IPS-NIHi7 (cell line): ENCODE results near the gene HOXD1.
A peak's percentile ranks its signal among the peaks of the same experiment; 100 is the strongest.

Experiments used
- DNase-seq: peaks from one replicate; pipeline ENCODE4 v3.0.0; 2012; ENCODE audit warnings: mixed read lengths; ENCODE audit errors: extremely low spot score

HOXD1 gene

GRCh38 chr2:176182671-176183070 is 5.8 kb upstream of the HOXD1 start:
- DNase-seq, result no peak

- DNase-seq, result no peak
These were observed 3.7 kb upstream of the HOXD1 start for GRCh38 chr2:176184749-176185148.

- DNase-seq, result no peak
These were observed 2.4 kb upstream of the HOXD1 start for GRCh38 chr2:176186024-176186423.

- DNase-seq, result no peak
These were observed 1.1 kb upstream of the HOXD1 start for GRCh38 chr2:176187200-176187898.

GRCh38 chr2:176188774-176189680 is 559 bp downstream of the HOXD1 start:
- DNase-seq, result peak; percentile 49

- DNase-seq, result no peak
These were observed 1.5 kb downstream of the HOXD1 start for GRCh38 chr2:176189681-176190641.

GRCh38 chr2:176192351-176192750 is 3.9 kb downstream of the HOXD1 start:
- no peak for DNase-seq

- no peak for DNase-seq
These were observed 4.6 kb downstream of the HOXD1 start for GRCh38 chr2:176193048-176193447.

GRCh38 chr2:176199902-176200301 is 11.4 kb downstream of the HOXD1 start:
- DNase-seq, result no peak

GRCh38 chr2:176200971-176201370 is 12.5 kb downstream of the HOXD1 start:
- DNase-seq, result no peak

GRCh38 chr2:176202491-176202890 is 14.0 kb downstream of the HOXD1 start:
- DNase-seq, result no peak

- no peak for DNase-seq
These were observed 16.7 kb downstream of the HOXD1 start for GRCh38 chr2:176205126-176205525.

- no peak for DNase-seq
These were observed 17.7 kb downstream of the HOXD1 start for GRCh38 chr2:176206136-176206535.

GRCh38 chr2:176206682-176207081 is 18.2 kb downstream of the HOXD1 start:
- DNase-seq, result no peak

- DNase-seq, result no peak
These were observed 22.6 kb downstream of the HOXD1 start for GRCh38 chr2:176211110-176211509.

GRCh38 chr2:176212276-176212675 is 23.8 kb downstream of the HOXD1 start:
- no peak for DNase-seq

- no peak for DNase-seq
These were observed 24.9 kb downstream of the HOXD1 start for GRCh38 chr2:176213406-176213805.

- DNase-seq, result no peak
These were observed 39.4 kb downstream of the HOXD1 start for GRCh38 chr2:176227874-176228273.

- no peak for DNase-seq
These were observed 45.7 kb downstream of the HOXD1 start for GRCh38 chr2:176234156-176234555.

- no peak for DNase-seq
These were observed 46.5 kb downstream of the HOXD1 start for GRCh38 chr2:176234940-176235339.

- no peak for DNase-seq
These were observed 49.0 kb downstream of the HOXD1 start for GRCh38 chr2:176237456-176237855.

- no peak for DNase-seq
These were observed 50.6 kb downstream of the HOXD1 start for GRCh38 chr2:176239031-176239430.
